Adipocyte (in vitro differentiated cells): Measurements from ENCODE around the gene PAPPA.
A peak's percentile ranks its signal among the peaks of the same experiment; 100 is the strongest.

ENCODE experiments used
- DNase-seq: peaks from one replicate; pipeline ENCODE4 v3.0.0-alpha.2; 2015; ENCODE audit warnings: low read depth
- H3K27me3 ChIP-seq: replicated peaks from 2 replicates; pipeline ENCODE4 v1.7.0; 2013; ENCODE audit warnings: mild to moderate bottlenecking, low read length, moderate library complexity; ENCODE audit not compliant: control insufficient read depth, insufficient read depth
- H3K36me3 ChIP-seq: 2 replicates; pipeline ENCODE4 v1.7.0; 2013; ENCODE audit warnings: low read length, mild to moderate bottlenecking, moderate library complexity; ENCODE audit not compliant: control insufficient read depth, insufficient read depth, severe bottlenecking
- H3K4me1 ChIP-seq: 2 replicates; pipeline ENCODE4 v1.7.0; 2013; ENCODE audit warnings: mild to moderate bottlenecking, low read length, moderate library complexity; ENCODE audit not compliant: control insufficient read depth, insufficient read depth
- H3K4me3 ChIP-seq: 2 replicates; pipeline ENCODE4 v1.7.0; 2013; ENCODE audit warnings: mild to moderate bottlenecking, low read length, moderate library complexity
- H3K9ac ChIP-seq: 2 replicates; pipeline ENCODE4 v1.7.0; 2013; ENCODE audit warnings: mild to moderate bottlenecking, low read length, moderate library complexity
- H3K9me3 ChIP-seq: 2 replicates; pipeline ENCODE4 v1.7.0; 2013; ENCODE audit warnings: mild to moderate bottlenecking, low read length, moderate library complexity; ENCODE audit not compliant: control insufficient read depth

The PAPPA gene

GRCh38 chr9:116308076-116308475 lies 154.5 kb downstream of the PAPPA start:
- H3K36me3 ChIP-seq: peaks cover 23% of the 10 kb centered on the region
- H3K4me3 ChIP-seq: no peak overlapping the region
- peaks cover 18% of the 10 kb centered on the region for H3K4me1 ChIP-seq
- no peak for DNase-seq
- no peaks in the 10 kb centered on the region for H3K27me3 ChIP-seq
- H3K9me3 ChIP-seq: no peaks in the 10 kb centered on the region
- H3K9ac ChIP-seq: no peak overlapping the region

- Histone ChIP-seq H3K4me1 (peaks cover 12% of the 10 kb centered on the region), H3K36me3 (peaks cover 5% of the 10 kb centered on the region), H3K27me3 (no peaks in the 10 kb centered on the region), H3K9ac (no peak overlapping the region), H3K4me3 (no peak overlapping the region), H3K9me3 (no peaks in the 10 kb centered on the region)
- no peak for DNase-seq
These were observed 156.5 kb downstream of the PAPPA start for GRCh38 chr9:116309900-116310611.

GRCh38 chr9:116312221-116312620 lies 158.6 kb downstream of the PAPPA start:
- Histone ChIP-seq H3K4me3 (no peak overlapping the region), H3K9me3 (no peaks in the 10 kb centered on the region), H3K36me3 (peaks cover 15% of the 10 kb centered on the region), H3K4me1 (peaks cover 9% of the 10 kb centered on the region), H3K27me3 (no peaks in the 10 kb centered on the region), H3K9ac (no peak overlapping the region)
- DNase-seq: peak; percentile 58

- no peaks in the 10 kb centered on the region for H3K27me3 ChIP-seq
- no peak overlapping the region for H3K4me3 ChIP-seq
- H3K9ac ChIP-seq: no peak overlapping the region
- H3K9me3 ChIP-seq: no peaks in the 10 kb centered on the region
- DNase-seq: no peak
- peaks cover 14% of the 10 kb centered on the region for H3K4me1 ChIP-seq
- peaks cover 15% of the 10 kb centered on the region for H3K36me3 ChIP-seq
These were observed 160.0 kb downstream of the PAPPA start for GRCh38 chr9:116313638-116314037.

- no peaks in the 10 kb centered on the region for H3K27me3 ChIP-seq
- H3K9ac ChIP-seq: no peak overlapping the region
- no peak for DNase-seq
- H3K4me3 ChIP-seq: no peak overlapping the region
- peaks cover 14% of the 10 kb centered on the region for H3K4me1 ChIP-seq
- peaks cover 15% of the 10 kb centered on the region for H3K36me3 ChIP-seq
- H3K9me3 ChIP-seq: no peaks in the 10 kb centered on the region
These were observed 162.7 kb downstream of the PAPPA start for GRCh38 chr9:116316246-116316645.

GRCh38 chr9:116317503-116317902 lies 163.9 kb downstream of the PAPPA start:
- no peaks in the 10 kb centered on the region for H3K27me3 ChIP-seq
- H3K9ac ChIP-seq: no peak overlapping the region
- H3K36me3 ChIP-seq: peaks cover 15% of the 10 kb centered on the region
- H3K4me1 ChIP-seq: peaks cover 26% of the 10 kb centered on the region
- H3K4me3 ChIP-seq: no peak overlapping the region
- H3K9me3 ChIP-seq: no peaks in the 10 kb centered on the region
- DNase-seq: no peak

- peaks cover 15% of the 10 kb centered on the region for H3K36me3 ChIP-seq
- no peaks in the 10 kb centered on the region for H3K27me3 ChIP-seq
- DNase-seq: peak; percentile 60
- H3K4me3 ChIP-seq: no peak overlapping the region
- peaks cover 37% of the 10 kb centered on the region for H3K4me1 ChIP-seq
- H3K9me3 ChIP-seq: no peaks in the 10 kb centered on the region
- peak overlapping the region; percentile 45 for H3K9ac ChIP-seq
These were observed 165.1 kb downstream of the PAPPA start for GRCh38 chr9:116318468-116319374.

GRCh38 chr9:116319480-116319879 lies 165.9 kb downstream of the PAPPA start:
- Histone ChIP-seq H3K9me3 (no peaks in the 10 kb centered on the region), H3K9ac (no peak overlapping the region), H3K4me1 (peaks cover 37% of the 10 kb centered on the region), H3K27me3 (no peaks in the 10 kb centered on the region), H3K4me3 (no peak overlapping the region), H3K36me3 (peaks cover 15% of the 10 kb centered on the region)
- DNase-seq: no peak

GRCh38 chr9:116320290-116320689 lies 166.7 kb downstream of the PAPPA start:
- peaks cover 15% of the 10 kb centered on the region for H3K36me3 ChIP-seq
- DNase-seq: no peak
- H3K9ac ChIP-seq: no peak overlapping the region
- H3K27me3 ChIP-seq: no peaks in the 10 kb centered on the region
- H3K4me1 ChIP-seq: peaks cover 37% of the 10 kb centered on the region
- no peak overlapping the region for H3K4me3 ChIP-seq
- H3K9me3 ChIP-seq: no peaks in the 10 kb centered on the region

GRCh38 chr9:116322521-116322920 lies 168.9 kb downstream of the PAPPA start:
- Histone ChIP-seq H3K4me1 (peaks cover 46% of the 10 kb centered on the region), H3K4me3 (peak overlapping the region; percentile 1), H3K9me3 (no peaks in the 10 kb centered on the region), H3K27me3 (no peaks in the 10 kb centered on the region), H3K36me3 (no peaks in the 10 kb centered on the region), H3K9ac (peak overlapping the region; percentile 31)
- peak; percentile 56 for DNase-seq

GRCh38 chr9:116323012-116323411 lies 169.4 kb downstream of the PAPPA start:
- H3K27me3 ChIP-seq: no peaks in the 10 kb centered on the region
- H3K9me3 ChIP-seq: no peaks in the 10 kb centered on the region
- peaks cover 50% of the 10 kb centered on the region for H3K4me1 ChIP-seq
- H3K36me3 ChIP-seq: no peaks in the 10 kb centered on the region
- H3K4me3 ChIP-seq: peak overlapping the region; percentile 1
- DNase-seq: peak; percentile 48
- peak overlapping the region; percentile 31 for H3K9ac ChIP-seq
